Skeletal muscle satellite cell (primary cell): ENCODE results near the gene SHMT2.

ENCODE experiments used
- H3K27me3 ChIP-seq: 2 replicates; pipeline ENCODE4 v1.7.0; 2013; ENCODE audit warnings: low read length; ENCODE audit not compliant: control insufficient read depth, insufficient read depth
- H3K36me3 ChIP-seq: 2 replicates; pipeline ENCODE4 v1.7.0; 2013; ENCODE audit warnings: mild to moderate bottlenecking, control low read depth, low read length; ENCODE audit not compliant: insufficient read depth
- H3K4me1 ChIP-seq: 2 replicates; pipeline ENCODE4 v1.7.0; 2013; ENCODE audit warnings: low read length; ENCODE audit not compliant: control insufficient read depth, insufficient read depth
- H3K4me2 ChIP-seq: 2 replicates; pipeline ENCODE4 v1.7.0; 2013; ENCODE audit warnings: mild to moderate bottlenecking, low read length
- H3K4me3 ChIP-seq: 2 replicates; pipeline ENCODE4 v1.7.0; 2013; ENCODE audit warnings: low read length
- H3K9ac ChIP-seq: 2 replicates; pipeline ENCODE4 v1.7.0; 2013; ENCODE audit warnings: mild to moderate bottlenecking, low read depth, low read length, moderate library complexity
- H3K9me3 ChIP-seq: replicated peaks from 2 replicates; pipeline ENCODE4 v1.7.0; 2013; ENCODE audit warnings: mild to moderate bottlenecking, control low read depth, low read length

SHMT2 gene

GRCh38 chr12:57190037-57190436, 39.5 kb upstream of the SHMT2 start:
- no peak overlapping the region for H3K4me3 ChIP-seq

GRCh38 chr12:57190821-57191220, 38.7 kb upstream of the SHMT2 start:
- Histone ChIP-seq H3K27me3 (no peaks in the 10 kb centered on the region), H3K36me3 (peaks cover 100% of the 10 kb centered on the region), H3K9me3 (no peaks in the 10 kb centered on the region), H3K4me2 (no peak overlapping the region), H3K4me3 (no peak overlapping the region), H3K4me1 (no peaks in the 10 kb centered on the region), H3K9ac (no peak overlapping the region)

More at GRCh38 chr12:57190037-57190436, 39.5 kb upstream of the SHMT2 start:
- Histone ChIP-seq H3K9me3 (no peaks in the 10 kb centered on the region), H3K9ac (no peak overlapping the region), H3K4me2 (no peak overlapping the region), H3K36me3 (peaks cover 100% of the 10 kb centered on the region), H3K4me1 (no peaks in the 10 kb centered on the region), H3K27me3 (no peaks in the 10 kb centered on the region)

- H3K4me3 ChIP-seq = no peak overlapping the region
Measured at GRCh38 chr12:57191410-57191809, 38.1 kb upstream of the SHMT2 start.

GRCh38 chr12:57192920-57193319, 36.6 kb upstream of the SHMT2 start:
- Histone ChIP-seq H3K27me3 (no peaks in the 10 kb centered on the region), H3K9ac (no peak overlapping the region), H3K4me3 (no peak overlapping the region), H3K36me3 (peaks cover 100% of the 10 kb centered on the region), H3K9me3 (no peaks in the 10 kb centered on the region), H3K4me2 (no peak overlapping the region), H3K4me1 (no peaks in the 10 kb centered on the region)

More at GRCh38 chr12:57191410-57191809, 38.1 kb upstream of the SHMT2 start:
- peaks cover 100% of the 10 kb centered on the region for H3K36me3 ChIP-seq
- no peaks in the 10 kb centered on the region for H3K9me3 ChIP-seq
- H3K9ac ChIP-seq = no peak overlapping the region
- no peak overlapping the region for H3K4me2 ChIP-seq
- no peaks in the 10 kb centered on the region for H3K27me3 ChIP-seq
- no peaks in the 10 kb centered on the region for H3K4me1 ChIP-seq

- peaks cover 100% of the 10 kb centered on the region for H3K36me3 ChIP-seq
- H3K4me1 ChIP-seq = no peaks in the 10 kb centered on the region
- no peak overlapping the region for H3K4me3 ChIP-seq
- no peak overlapping the region for H3K4me2 ChIP-seq
- H3K27me3 ChIP-seq = no peaks in the 10 kb centered on the region
- no peaks in the 10 kb centered on the region for H3K9me3 ChIP-seq
- H3K9ac ChIP-seq = no peak overlapping the region
Measured at GRCh38 chr12:57193706-57194245, 35.7 kb upstream of the SHMT2 start.

GRCh38 chr12:57194253-57194652, 35.3 kb upstream of the SHMT2 start:
- H3K9ac ChIP-seq = no peak overlapping the region

GRCh38 chr12:57195186-57195585, 34.3 kb upstream of the SHMT2 start:
- Histone ChIP-seq H3K4me1 (no peaks in the 10 kb centered on the region), H3K27me3 (no peaks in the 10 kb centered on the region), H3K36me3 (peaks cover 99% of the 10 kb centered on the region)

More at GRCh38 chr12:57194253-57194652, 35.3 kb upstream of the SHMT2 start:
- no peaks in the 10 kb centered on the region for H3K9me3 ChIP-seq
- H3K36me3 ChIP-seq = peaks cover 100% of the 10 kb centered on the region
- H3K4me1 ChIP-seq = no peaks in the 10 kb centered on the region
- H3K27me3 ChIP-seq = no peaks in the 10 kb centered on the region
- H3K4me3 ChIP-seq = no peak overlapping the region
- no peak overlapping the region for H3K4me2 ChIP-seq

GRCh38 chr12:57195611-57196371, 33.7 kb upstream of the SHMT2 start:
- no peak overlapping the region for H3K4me3 ChIP-seq
- no peaks in the 10 kb centered on the region for H3K27me3 ChIP-seq
- H3K4me2 ChIP-seq = no peak overlapping the region
- no peaks in the 10 kb centered on the region for H3K4me1 ChIP-seq
- no peaks in the 10 kb centered on the region for H3K9me3 ChIP-seq
- H3K9ac ChIP-seq = no peak overlapping the region
- H3K36me3 ChIP-seq = peaks cover 98% of the 10 kb centered on the region

More at GRCh38 chr12:57195186-57195585, 34.3 kb upstream of the SHMT2 start:
- Histone ChIP-seq H3K4me2 (no peak overlapping the region), H3K9me3 (no peaks in the 10 kb centered on the region), H3K4me3 (no peak overlapping the region), H3K9ac (no peak overlapping the region)

GRCh38 chr12:57196439-57196838, 33.1 kb upstream of the SHMT2 start:
- peaks cover 98% of the 10 kb centered on the region for H3K36me3 ChIP-seq
- H3K4me3 ChIP-seq = no peak overlapping the region
- H3K27me3 ChIP-seq = no peaks in the 10 kb centered on the region
- H3K4me1 ChIP-seq = no peaks in the 10 kb centered on the region
- H3K9ac ChIP-seq = no peak overlapping the region
- H3K4me2 ChIP-seq = no peak overlapping the region
- no peaks in the 10 kb centered on the region for H3K9me3 ChIP-seq

- Histone ChIP-seq H3K27me3 (no peaks in the 10 kb centered on the region), H3K9ac (no peak overlapping the region), H3K36me3 (peaks cover 98% of the 10 kb centered on the region), H3K4me2 (no peak overlapping the region), H3K4me1 (no peaks in the 10 kb centered on the region), H3K4me3 (no peak overlapping the region), H3K9me3 (no peaks in the 10 kb centered on the region)
Measured at GRCh38 chr12:57196956-57197355, 32.6 kb upstream of the SHMT2 start.

GRCh38 chr12:57198329-57198728, 31.2 kb upstream of the SHMT2 start:
- H3K4me3 ChIP-seq = no peak overlapping the region
- H3K27me3 ChIP-seq = no peaks in the 10 kb centered on the region
- H3K9me3 ChIP-seq = no peaks in the 10 kb centered on the region
- no peaks in the 10 kb centered on the region for H3K4me1 ChIP-seq
- H3K9ac ChIP-seq = no peak overlapping the region
- no peak overlapping the region for H3K4me2 ChIP-seq
- H3K36me3 ChIP-seq = peaks cover 97% of the 10 kb centered on the region

- Histone ChIP-seq H3K4me2 (no peak overlapping the region), H3K9me3 (no peaks in the 10 kb centered on the region), H3K4me1 (no peaks in the 10 kb centered on the region), H3K27me3 (no peaks in the 10 kb centered on the region), H3K36me3 (peaks cover 97% of the 10 kb centered on the region), H3K4me3 (no peak overlapping the region), H3K9ac (no peak overlapping the region)
Measured at GRCh38 chr12:57199191-57199590, 30.3 kb upstream of the SHMT2 start.
